HG03342 (cell line): ENCODE measurements around the gene GDPGP1.
"Not testable (repeated sequence)": the region's sequence is repeated elsewhere in the genome, so short reads cannot be mapped to it uniquely, and the experiment has no call there.

Experiments
- ATAC-seq: cut with Tn5 transposase; IDR thresholded peaks from one replicate; pipeline ENCODE4 v1.9.1; 2021; ENCODE audit warnings: mild to moderate bottlenecking, moderate library complexity; ENCODE audit not compliant: unreplicated experiment

The GDPGP1 gene

GRCh38 chr15:90293040-90293810, 59.2 kb downstream of the GDPGP1 start:
- not testable (repeated sequence) for ATAC-seq

DNA sequence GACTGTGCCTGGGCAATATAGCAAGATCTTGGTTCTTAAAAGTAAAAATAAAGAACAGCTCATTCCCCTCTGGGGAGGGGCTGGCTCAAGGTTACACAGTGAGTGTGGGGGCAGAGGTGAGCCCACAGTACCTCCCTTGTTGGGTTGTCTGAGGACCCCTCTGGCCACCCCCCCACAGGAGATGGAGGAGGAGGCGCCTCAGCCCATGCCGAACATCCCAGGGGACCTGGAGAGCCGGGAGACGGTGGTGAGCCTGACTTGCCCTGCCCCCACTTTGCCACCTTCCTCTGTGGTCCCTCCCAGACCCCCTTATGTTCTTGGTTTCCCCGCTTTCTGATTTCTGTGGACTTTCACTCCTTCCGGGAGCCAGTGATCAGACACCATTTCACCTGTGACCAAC, 60.1 kb downstream of the GDPGP1 start:
- no peak for ATAC-seq

DNA sequence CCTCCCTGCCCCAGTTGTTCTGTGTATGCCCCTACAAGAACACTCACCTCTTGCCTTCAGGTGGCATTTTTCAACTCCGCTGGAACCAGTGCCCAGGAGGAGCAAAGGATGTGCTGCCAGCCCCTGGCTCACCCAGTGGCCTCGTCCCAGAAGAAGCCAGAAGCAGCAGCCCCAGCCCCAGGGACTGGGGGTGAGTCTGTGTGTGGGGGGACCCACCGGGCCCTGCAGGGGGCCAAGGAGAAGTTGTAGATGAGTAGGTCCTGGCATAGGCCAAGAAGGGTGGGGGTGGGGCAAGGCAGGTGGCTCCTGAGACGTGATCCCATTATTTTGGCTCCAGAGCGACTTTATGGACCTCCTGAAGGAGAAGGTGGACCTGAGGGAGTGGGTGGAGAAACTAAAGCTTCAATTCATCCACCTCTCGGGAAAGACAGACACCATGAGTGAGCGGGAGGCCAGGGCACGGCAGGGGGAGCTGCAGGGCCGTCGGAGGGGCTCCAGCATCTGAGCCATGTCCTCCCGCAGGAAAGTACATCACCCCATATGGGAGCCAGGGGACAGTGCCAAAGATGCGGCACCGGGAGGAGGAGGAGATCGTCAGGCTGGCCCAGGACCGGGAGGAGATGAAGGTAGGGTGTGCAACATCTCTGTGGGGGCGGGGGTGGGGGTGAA, 60.7 kb downstream of the GDPGP1 start:
- no peak for ATAC-seq

DNA sequence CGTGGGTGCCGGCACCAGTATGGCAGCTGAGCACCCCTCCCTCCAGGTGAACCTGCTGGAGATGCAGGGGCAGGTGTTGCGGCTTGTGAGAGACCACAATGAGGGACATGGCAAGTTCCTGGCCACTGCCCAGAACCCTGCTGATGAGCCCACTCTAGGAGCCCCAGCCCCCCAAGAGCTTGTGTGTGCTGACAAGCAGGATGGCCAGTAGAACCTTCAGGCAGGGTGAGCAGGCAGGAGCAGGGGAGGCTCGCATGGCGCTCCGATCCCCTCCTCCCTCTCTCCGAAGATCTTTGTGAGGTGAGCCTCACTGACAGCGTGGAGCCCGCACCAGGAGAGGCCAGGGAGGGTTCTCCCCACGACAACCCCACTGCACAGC, 61.2 kb downstream of the GDPGP1 start:
- no peak for ATAC-seq
